Measurements from ENCODE around the gene XPR1.

DNA sequence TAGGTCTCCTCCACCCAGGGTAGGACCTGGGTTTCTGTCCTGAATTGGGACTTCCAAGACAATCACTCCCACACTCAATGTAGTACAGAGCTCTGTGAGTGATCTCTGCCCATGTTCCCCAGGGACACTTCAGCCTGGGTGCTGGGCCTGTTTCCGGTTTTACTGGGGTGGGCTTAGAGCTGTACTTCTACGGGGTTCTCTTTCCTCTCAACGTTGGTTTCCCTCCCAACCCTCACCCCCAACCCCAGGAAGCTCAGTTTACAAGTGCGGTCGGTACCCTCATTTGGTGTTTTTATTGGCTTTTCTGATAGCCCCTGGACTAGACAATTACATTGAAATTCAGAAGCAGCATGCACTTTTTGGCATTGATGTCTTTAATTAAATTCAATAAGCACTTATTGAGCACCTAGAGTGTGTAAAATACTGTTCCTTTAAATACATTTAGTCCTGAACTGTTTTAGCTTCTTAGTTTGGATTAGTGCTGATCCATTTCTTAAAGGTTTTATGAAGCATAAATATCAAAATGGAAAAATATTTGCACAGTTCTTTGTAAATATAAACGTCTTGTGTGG lies 542 bp upstream of the XPR1 start:
- TF ChIP-seq, protein P1, sequence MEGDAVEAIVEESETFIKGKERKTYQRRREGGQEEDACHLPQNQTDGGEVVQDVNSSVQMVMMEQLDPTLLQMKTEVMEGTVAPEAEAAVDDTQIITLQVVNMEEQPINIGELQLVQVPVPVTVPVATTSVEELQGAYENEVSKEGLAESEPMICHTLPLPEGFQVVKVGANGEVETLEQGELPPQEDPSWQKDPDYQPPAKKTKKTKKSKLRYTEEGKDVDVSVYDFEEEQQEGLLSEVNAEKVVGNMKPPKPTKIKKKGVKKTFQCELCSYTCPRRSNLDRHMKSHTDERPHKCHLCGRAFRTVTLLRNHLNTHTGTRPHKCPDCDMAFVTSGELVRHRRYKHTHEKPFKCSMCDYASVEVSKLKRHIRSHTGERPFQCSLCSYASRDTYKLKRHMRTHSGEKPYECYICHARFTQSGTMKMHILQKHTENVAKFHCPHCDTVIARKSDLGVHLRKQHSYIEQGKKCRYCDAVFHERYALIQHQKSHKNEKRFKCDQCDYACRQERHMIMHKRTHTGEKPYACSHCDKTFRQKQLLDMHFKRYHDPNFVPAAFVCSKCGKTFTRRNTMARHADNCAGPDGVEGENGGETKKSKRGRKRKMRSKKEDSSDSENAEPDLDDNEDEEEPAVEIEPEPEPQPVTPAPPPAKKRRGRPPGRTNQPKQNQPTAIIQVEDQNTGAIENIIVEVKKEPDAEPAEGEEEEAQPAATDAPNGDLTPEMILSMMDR (conservative IDR thresholded peaks at IDR 0.05; ENCODE audit: low read length), result no peak
- no peak for TF ChIP-seq EZH2phosphoT487 (IDR thresholded peaks at IDR 0.05; ENCODE audit: borderline replicate concordance)

All from Loucy (cell line).